GM18909 (cell line): ENCODE data around the gene ZDHHC20.

Experiments used
- ATAC-seq: cut with Tn5 transposase; IDR thresholded peaks from one replicate; pipeline ENCODE4 v1.9.1; 2021; ENCODE audit warnings: mild to moderate bottlenecking; ENCODE audit not compliant: unreplicated experiment, poor library complexity

ZDHHC20 gene

GRCh38 chr13:21458813-21459701, at the start of gene ZDHHC20:
ZDHHC20 (minus strand) TSS chr13:21459303; CDS start chr13:21459171, 132 bp downstream.
- ATAC-seq = peak; percentile 93

- no peak for ATAC-seq
Measured at GRCh38 chr13:21504379-21504778, 45.3 kb upstream of the ZDHHC20 start.

- ATAC-seq = no peak
Measured at GRCh38 chr13:21501686-21502085, 42.6 kb upstream of the ZDHHC20 start.

GRCh38 chr13:21486322-21486721, 27.2 kb upstream of the ZDHHC20 start:
- ATAC-seq = no peak

GRCh38 chr13:21483748-21484147, 24.6 kb upstream of the ZDHHC20 start:
- ATAC-seq = no peak

- ATAC-seq = no peak
Measured at GRCh38 chr13:21481359-21481758, 22.3 kb upstream of the ZDHHC20 start.

- ATAC-seq = peak; percentile 48
Measured at GRCh38 chr13:21478881-21479808, 20.0 kb upstream of the ZDHHC20 start.

- ATAC-seq = peak; percentile 87
Measured at GRCh38 chr13:21476893-21477472, 17.9 kb upstream of the ZDHHC20 start.

- no peak for ATAC-seq
Measured at GRCh38 chr13:21475115-21475514, 16.0 kb upstream of the ZDHHC20 start.

GRCh38 chr13:21470785-21471184, 11.7 kb upstream of the ZDHHC20 start:
- ATAC-seq = no peak

- no peak for ATAC-seq
Measured at GRCh38 chr13:21466527-21466926, 7.4 kb upstream of the ZDHHC20 start.

GRCh38 chr13:21465710-21466160, 6.6 kb upstream of the ZDHHC20 start:
- ATAC-seq = no peak

GRCh38 chr13:21463424-21463823, 4.3 kb upstream of the ZDHHC20 start:
- ATAC-seq = no peak

- ATAC-seq = no peak
Measured at GRCh38 chr13:21461131-21461530, 2.0 kb upstream of the ZDHHC20 start.

GRCh38 chr13:21458451-21458812, 671 bp downstream of the ZDHHC20 start:
- ATAC-seq = peak; percentile 46

- no peak for ATAC-seq
Measured at GRCh38 chr13:21453387-21454081, 5.6 kb downstream of the ZDHHC20 start.

GRCh38 chr13:21450936-21451335, 8.2 kb downstream of the ZDHHC20 start:
- ATAC-seq = no peak

- no peak for ATAC-seq
Measured at GRCh38 chr13:21446656-21447055, 12.4 kb downstream of the ZDHHC20 start.

- ATAC-seq = no peak
Measured at GRCh38 chr13:21445759-21446158, 13.3 kb downstream of the ZDHHC20 start.

GRCh38 chr13:21443171-21443570, 15.9 kb downstream of the ZDHHC20 start:
- no peak for ATAC-seq
